ENCODE measurements around the gene CT55.
"Not testable (repeated sequence)": the region's sequence is repeated elsewhere in the genome, so short reads cannot be mapped to it uniquely, and the experiment has no call there.

CT55 gene, protein sequence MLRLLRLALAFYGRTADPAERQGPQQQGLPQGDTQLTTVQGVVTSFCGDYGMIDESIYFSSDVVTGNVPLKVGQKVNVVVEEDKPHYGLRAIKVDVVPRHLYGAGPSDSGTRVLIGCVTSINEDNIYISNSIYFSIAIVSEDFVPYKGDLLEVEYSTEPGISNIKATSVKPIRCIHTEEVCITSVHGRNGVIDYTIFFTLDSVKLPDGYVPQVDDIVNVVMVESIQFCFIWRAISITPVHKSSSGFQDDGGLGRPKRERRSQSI

DNA sequence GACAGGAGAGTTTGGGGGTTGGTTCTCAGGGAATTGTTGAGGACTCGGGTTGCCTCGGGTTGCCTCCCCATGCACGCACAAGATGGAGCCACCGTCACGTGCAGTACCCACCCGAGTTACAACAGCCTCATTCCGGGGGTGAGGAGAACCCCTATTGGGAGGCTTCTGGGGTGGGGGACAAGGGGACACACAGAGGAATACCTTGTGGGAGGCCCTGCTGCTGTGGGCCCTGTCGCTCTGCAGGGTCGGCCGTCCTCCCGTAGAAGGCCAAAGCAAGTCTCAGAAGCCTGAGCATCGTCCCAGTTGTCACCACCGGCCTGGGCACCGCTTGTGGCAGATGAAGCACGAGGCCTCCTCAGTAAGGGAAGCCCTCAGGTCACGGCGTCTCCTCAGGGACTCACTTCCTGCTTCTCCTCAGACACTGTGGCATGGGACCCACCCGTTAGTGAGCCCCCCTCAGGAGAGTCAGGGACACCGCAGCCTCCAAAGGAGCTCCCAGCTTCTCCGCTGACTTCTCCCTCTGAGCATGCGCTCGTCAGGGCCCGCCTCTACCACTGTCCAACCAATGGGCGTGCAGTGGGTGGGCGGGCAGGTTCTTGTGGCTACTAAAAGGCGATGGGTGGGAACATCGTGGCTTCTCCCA is at the start of gene CT55:
TSS of gene CT55 (minus strand) at position 522 of the 643 bp plus-strand sequence. CDS start at position 295, 227 bp downstream.
- DNase-seq, result no peak

DNA sequence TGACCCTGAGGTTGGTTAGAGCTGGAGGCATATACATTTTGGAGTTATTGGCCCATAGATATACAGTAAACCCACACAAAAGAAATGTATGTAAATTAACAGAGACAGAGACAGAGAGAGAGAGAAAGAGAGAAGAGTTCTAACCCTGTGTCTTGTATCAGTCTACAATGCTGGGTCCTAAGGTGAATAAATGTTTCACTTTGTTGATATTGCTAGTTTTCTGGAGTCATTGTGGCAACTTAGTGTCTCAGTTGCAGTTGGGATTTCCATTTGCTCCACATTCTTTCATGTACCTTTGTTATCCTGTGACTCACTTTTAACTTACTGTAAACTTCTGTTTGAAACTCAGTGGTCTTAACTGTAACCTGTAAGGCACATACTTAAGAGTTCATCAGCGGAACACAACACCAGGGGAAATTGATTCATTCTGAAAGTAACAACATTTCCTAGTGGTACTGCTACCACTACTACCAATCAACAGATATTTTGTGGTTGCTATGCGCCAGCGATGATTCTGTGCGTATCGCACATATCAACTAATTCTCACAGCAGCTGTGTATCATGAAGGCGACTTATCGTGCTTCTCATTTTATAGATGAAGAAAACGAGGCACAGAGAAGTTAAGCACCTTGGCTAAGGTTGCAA is 42.1 kb upstream of the CT55 start:
- DNase-seq, result peak in 1 of 2 donors; percentile 12

DNA sequence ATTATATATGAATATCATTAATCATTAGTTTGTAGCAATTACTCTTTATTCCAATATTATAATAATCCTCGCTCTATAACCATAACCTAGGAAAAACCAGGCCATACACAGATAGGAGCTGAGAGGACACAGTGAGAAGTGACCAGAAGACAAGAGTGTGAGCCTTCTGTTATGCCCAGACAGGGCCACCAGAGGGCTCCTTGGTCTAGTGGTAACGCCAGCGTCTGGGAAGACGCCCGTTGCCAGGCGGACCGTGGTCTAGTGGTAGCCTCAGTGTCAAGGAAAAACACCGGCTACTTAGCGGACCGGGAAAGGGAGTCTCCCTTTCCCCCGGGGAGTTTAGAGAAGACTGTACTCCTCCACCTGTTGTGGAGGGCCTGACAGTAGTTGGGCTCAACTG is 35.2 kb upstream of the CT55 start:
- peak in 1 of 2 donors; percentile 26 for DNase-seq

DNA sequence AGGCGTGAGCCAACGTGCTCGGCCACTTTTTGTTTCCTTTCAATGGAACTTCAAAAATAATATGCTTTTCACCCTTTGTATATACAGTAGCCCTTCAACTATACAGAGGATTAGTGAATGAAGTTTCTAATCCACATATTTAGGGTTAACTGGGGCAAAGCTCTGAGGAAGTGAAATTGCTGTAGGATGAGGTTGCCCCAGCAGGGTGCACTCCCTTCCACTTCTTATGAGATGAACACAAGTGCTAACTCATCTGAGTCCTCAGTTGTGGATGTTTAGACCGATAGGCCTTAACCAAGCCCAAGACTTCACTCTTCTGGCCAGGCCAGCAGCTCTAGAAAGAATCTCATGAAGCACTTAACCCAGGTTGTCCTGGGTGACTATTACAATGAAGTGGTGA is 29.1 kb upstream of the CT55 start:
- DNase-seq, result no peak

DNA sequence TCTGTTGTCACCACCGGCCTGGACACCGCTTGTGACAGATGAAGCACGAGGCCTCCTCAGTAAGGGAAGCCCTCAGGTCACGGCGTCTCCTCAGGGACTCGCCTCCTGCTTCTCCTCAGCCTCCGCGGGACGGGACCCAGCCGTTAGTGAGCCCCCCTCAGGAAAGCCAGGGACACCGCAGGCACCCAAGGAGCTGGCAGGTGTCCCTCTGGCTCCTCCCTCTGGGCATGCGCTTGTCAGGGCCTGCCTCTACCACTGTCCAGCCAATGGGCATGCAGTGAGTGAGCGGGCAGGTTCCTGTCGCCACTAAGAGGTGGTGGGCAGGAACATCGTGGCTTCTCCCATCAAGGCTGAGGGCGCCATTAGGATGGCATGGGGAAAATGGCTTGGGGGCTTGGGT is 23.5 kb upstream of the CT55 start:
- no peak for DNase-seq

DNA sequence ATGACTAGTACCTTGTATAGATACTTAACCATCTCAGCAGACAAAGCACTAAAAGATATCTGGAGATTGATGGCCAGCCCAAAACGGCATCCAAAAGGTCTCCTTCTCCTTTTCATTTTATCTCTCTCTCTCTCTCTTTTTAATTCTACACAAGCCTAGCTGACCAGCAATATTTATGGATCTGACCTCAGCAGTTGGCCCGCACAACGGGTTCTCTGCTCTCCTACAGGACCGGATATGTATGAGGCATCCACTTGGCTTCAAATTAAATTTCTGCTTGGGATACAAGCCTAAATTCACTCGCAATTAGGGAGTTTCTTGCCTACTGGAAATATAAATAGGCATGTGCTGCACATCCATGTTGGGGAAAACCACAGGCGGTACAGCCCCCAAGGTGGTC is 22.5 kb upstream of the CT55 start:
- no peak for DNase-seq

DNA sequence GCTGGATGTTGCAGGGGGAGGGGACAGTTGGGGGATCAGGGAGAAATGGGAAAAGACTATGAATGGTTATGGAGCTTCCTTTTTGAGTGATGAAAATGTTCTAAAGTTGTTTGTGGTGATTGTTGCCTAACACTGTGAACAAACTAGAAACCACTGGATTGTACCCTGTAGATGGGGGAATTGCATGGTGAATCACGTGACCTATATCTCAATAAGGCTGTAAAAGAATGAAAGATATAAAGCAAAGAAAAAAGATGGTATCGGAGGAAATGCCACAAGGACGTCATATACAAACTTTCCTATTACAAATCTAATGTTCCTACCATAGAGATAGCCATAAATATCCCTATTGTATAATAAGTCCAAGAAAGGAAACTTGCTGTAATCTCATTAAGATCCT is 20.6 kb upstream of the CT55 start:
- no peak for DNase-seq

DNA sequence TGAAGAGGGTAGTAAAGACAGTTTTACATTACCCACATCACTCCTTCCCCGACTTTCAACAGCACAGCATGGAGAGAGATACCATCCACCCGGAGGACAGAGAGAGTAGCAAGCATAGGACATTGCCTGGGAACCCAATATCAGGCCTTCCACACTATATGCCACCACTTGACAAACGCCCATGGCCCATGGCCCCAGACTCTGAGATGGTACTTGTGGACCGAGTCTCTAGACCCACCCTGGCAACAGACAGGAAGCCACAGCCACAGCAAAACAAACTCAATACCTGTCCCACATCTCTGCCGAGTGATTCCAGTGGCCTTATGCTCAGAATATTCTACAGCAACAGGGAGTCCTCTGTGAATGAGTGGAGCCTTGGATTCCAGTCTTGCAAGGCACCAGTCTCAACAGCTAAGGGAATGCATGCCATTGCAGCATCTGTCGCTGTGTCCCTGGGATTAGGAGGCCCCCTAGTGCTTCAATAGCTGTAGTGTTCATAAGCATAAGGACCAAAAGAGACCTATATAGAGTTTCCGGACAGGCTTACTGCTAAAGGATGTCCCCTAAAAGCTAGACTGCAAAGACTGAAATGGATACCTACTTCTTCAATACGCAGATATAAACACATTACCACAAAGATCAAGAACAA is 14.7 kb upstream of the CT55 start:
- DNase-seq, result peak; percentile 10 to 14

DNA sequence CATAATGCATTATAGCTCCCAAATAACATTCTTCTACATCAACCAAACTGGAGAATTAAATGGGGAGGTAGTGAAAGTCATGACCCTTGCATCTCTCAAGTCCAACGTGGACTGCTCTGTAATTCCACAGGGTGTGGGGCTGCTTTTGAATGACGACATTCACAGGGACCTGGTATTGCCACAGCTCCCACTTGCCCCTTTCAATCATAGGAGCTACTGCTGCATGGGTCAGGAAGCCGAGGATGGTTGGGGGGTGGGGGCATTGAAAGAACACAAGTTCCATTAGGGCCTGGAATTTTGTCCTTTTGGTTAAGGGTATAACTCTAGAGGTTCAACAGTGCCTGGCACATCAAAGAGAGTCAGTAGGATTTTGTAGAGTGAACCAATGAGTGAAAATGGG is 7.4 kb upstream of the CT55 start:
- DNase-seq, result no peak

DNA sequence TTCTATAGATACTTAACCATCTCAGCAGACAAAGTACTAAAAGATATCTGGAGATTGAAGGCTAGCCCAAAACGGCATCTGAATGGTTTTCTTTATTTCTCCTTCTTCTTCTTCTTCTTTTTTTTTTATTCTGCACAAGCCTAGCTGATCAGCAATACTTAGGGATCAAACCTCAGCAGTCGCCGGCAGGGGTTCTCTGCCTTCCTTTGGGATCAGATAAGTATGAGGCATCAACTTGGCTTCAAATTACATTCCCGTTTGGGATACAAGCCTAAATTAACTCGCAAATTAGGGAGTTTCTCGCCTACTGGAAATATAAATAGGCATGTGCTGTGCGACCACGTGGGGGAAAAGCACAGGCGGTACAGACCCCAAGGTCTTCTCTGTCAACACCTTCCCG is 730 bp downstream of the CT55 start:
- DNase-seq, result no peak

DNA sequence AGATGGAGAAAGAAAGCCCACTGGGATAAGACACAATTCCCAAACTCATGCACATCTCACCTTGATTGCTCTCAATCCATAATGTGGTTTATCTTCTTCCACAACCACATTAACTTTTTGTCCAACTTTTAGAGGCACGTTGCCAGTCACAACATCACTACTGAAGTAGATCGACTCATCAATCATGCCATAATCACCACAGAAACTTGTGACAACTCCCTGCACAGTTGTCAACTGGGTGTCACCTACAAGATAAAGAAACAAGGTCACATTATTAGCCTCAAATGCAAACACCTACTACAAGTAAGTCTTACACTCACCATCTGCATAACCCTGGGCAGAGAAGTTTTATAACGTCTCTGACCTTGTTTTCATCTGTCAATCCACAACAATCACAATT is 1.7 kb downstream of the CT55 start:
- DNase-seq, result not testable (repeated sequence)

DNA sequence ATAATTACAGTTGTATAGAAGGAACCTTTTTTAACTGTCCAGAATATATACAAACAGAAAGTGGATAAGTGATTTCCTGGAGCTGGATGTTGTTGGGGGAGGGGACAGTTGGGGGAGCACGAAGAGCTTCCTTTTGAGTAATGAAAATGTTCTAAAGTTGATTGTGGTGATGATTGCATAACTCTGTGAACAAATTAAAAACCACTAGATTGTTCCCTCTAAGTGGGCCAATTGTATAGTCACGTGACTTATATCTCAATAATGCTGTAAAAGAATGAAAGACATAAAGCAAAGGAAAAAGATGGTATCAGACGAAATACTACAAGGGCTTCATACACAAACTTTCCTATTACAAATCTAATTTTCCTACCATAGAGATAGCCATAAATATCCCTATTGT is 2.7 kb downstream of the CT55 start:
- DNase-seq, result no peak

DNA sequence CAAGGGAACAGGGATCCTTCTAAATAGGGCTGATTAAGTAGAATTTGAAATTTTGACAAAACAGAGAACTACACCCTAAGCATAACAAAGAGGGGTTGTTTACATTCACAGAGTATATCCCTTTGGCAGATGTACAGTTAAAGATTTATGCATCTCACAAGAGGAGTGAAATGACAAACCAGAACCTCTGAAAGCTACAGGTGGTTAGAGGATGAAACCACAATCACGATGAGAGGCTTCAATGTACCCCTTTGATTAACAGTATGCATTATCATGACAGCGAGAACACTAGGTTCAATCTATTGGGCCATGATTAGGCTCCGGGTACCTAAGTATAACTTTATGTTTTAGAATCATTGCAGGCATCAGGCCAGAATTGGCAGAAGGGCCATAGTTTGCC is 16.5 kb downstream of the CT55 start:
- DNase-seq, result not testable (repeated sequence)

DNA sequence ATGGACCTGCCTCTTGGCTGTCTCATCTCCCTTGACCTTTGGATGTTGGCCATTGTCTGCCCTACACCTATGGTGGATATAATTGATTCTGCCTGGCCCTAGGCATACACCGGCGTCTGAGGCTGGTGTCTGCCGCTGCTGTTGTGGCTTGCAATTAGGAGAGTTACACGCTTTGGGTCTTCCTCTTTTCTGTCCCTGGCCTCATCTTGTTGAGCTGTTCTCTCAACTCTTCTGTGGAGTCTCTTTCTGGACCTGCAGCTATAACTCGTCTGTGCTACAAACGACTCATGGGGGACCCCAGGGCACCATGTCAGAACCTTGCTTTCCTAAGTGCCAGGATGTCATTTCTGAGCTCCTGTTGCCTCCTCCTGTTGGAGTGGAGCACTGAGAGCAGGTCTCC is 45.1 kb downstream of the CT55 start:
- not testable (repeated sequence) for DNase-seq

DNA sequence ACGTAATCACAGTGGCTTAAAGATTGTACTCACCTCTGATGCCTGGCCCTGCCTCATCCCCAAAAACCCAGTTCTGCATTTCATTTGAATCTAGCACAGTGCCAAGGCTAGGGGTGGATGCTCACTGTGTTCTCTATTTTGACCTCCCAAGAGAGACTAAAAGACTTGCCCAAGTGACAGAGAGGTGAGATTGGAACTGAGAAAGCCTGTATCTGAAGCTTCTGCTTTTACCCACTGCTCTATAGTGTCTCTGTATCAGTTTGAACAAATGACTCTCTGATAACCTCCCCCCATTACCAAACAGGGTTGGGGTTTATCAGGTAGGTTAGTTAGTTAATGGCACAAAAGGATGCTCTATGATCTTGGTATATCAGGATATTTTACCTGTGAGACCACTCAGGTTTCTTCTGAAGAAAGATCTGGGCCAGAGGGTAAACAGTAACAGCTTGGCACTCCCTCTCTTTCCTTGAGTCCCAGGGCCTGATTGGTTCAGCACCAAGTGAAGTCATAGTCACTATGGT is 51.1 kb downstream of the CT55 start, which contains the start of gene ETDB:
TSS of gene ETDB (minus strand) at position 471 of the 521 bp plus-strand sequence. CDS start 1,265 bp downstream, outside the sequence.
- DNase-seq, result not testable (repeated sequence)

DNA sequence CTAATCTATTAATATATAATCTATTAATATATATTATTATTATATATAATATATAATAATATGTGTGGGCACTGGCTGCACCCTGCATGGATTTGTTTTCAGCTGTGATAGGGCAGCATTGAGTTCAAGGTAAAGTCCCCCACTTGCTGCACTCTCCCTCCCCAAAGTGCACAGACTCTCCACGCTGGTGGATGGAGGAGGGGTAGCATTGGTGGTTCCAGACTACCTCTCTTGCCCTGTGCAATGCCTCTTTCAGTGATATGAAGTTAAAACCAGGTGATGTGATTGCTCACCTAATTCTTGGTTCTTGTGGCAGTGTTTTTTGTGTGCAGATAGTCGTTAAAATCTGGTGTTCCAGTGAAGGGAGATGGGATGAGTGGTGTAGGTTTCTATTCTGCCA is 55.1 kb downstream of the CT55 start:
- DNase-seq, result not testable (repeated sequence)

DNA sequence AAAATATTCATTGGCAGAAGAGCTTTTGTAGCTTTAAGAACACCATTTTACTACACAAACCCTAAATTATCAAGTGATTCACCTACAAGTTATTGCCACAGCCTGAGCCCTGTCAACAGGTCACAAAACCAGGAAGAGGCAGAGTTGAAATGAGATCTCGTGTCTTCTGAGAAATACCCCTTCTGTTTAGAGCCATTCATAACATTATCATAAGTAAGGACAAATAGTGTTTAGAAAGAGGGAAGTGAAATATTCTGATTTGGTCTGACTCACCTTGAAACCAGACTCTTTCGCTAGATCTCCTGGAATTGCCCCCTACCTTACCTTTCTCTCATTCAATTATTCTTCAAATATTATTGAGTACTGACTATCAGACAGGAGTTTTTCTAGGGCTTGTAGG is 56.8 kb downstream of the CT55 start:
- DNase-seq, result no peak

DNA sequence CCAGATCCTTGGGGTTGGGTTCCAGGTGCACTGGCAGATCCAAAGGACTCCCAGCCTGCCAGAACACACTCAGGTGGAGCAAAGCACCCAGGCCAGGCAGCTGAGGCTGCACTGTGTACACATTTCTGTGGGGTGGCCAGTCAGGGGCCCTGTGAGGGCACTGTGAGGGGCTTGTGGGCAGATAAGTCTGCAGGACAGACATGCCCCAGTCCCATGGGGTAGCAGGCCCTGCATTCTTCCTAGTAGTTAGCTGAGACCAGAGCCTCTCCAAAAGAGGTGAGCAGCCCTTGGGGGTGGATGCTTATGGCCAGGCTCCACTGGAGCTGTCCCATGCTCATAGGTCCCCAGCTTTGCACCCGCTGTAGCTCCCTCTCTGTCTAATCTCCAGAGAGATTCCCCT is 58.5 kb downstream of the CT55 start:
- DNase-seq, result no peak

DNA sequence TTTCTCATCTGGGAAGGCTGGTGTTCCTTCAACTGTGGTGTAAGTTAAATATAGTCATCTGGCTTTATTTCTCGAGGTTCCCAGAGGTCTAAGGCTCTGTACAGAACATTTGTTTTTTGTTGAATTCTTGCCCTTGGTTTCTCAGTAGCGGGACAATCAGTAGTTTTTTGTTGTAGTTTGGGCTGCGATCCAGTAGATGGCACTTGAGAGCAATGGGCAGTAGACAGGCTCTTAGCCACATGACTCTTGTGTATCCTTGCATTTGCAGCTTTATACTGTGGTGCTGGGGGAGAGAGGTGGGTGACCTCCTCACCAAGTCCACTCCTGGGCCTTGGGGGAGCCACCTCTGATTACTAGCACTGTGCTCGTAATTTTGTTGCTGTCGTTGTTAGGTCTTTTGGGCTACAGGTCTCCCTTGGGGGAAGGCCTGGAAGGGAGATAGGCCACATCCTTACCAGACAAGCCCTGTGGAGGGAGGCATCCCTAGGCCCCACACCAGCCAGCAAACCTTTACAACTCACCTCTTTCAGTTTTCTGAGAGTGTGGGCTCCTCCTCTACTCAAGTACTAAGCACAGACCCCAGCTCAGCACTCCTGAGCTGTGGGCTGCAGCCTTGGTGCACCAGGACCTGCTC is 59.0 kb downstream of the CT55 start:
- peak; percentile 9 to 30 for DNase-seq

DNA sequence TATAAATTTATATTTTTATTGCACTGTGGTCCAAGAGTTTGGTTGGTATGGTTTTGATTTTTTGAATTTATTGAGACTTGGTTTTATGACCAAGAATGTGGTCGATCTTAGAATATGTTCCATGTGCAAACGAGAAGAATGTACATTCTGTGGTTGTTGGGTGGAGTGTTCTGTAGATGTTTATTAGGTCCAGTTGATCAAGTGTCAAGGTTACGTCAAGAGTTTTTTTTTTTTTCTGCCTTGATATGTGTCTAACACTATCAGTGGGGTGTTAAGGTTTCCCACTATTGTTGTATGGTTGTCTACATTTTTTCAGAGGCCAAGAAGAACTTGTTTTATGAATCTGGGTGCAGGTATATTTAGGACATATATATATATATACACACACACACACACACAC is 61.6 kb downstream of the CT55 start:
- no peak for DNase-seq
